Tibial artery (tissue), 4 donors: ENCODE measurements around the gene SLC7A14.

Experiments
- DNase-seq, 2 donors: peaks; one replicate each; pipeline ENCODE4 v3.0.0-alpha.2; 2019
- H3K27ac ChIP-seq, 2 donors: fragments of 200-600 bp; sonication (generic) in 1 of 2; 1 replicate in 1 of 2; 2 replicates in 1 of 2; pipeline ENCODE4 v1.5.1; 2018 to 2019; ENCODE audit warnings: mild to moderate bottlenecking in 1 of 2
- H3K27me3 ChIP-seq, 2 donors: fragments of 200-600 bp; sonication (generic) in 1 of 2; one replicate each; pipeline versions ENCODE4 v1.5.1 to v1.6.0; 2016 to 2019
- H3K36me3 ChIP-seq, 3 donors: fragments of 200-600 bp; sonication (generic) in 2 of 3; one replicate each; pipeline ENCODE4 v1.5.1; 2016 to 2019; ENCODE audit warnings: mild to moderate bottlenecking in 2 of 3
- H3K4me1 ChIP-seq, 4 donors: fragments of 200-600 bp; sonication (generic) in 2 of 4; 1 replicate in 3 of 4; 2 replicates in 1 of 4; pipeline ENCODE4 v1.5.1; 2016 to 2019
- H3K4me3 ChIP-seq, 2 donors: fragments of 200-600 bp; sonication (generic) in 1 of 2; 1 replicate in 1 of 2; 2 replicates in 1 of 2; pipeline ENCODE4 v1.5.1; 2018 to 2019; ENCODE audit warnings: mild to moderate bottlenecking in 2 of 2
- H3K9me3 ChIP-seq, 3 donors: fragments of 200-600 bp; sonication (generic) in 1 of 3; one replicate each; pipeline ENCODE4 v1.5.1; 2016 to 2019
- CTCF ChIP-seq, 2 experiments: fragments of 200-600 bp in 1 of 2; fragments of 450-650 bp in 1 of 2; IDR thresholded peaks; one replicate each; pipeline ENCODE4 v1.5.1; 2017 to 2019; ENCODE audit warnings: antibody characterized with exemption in 2 of 2, mild to moderate bottlenecking in 1 of 2, moderate library complexity in 1 of 2
- intact Hi-C: fragments of 100-400 bp; cut with DNase I; formaldehyde crosslinking; loops from one replicate; pipeline ENCODE4 v1.15.0; 2023; ENCODE audit warnings: low total_unique reads

SLC7A14 gene

DNA sequence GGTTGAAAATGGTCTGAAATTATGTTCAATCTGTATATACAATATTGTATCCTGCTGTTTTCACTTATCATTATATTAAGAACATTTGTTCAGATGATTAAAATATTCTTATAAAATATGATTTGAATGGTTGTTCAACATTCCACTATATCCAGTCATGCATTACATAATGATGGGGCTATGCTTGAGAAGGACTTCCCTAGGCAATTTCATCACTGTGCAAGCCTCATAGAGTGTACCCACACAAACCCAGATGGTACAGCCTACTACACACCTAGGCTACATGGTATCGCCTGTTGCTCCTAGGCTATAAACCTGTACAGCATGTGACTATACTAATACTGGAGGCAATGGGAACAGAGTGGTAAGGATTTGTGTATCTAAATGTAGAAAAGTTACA is 30.5 kb downstream of the SLC7A14 start:
- TF ChIP-seq CTCF (IDR thresholded peaks at IDR 0.05): no peak
- intact Hi-C loops: no loop called here

GRCh38 chr3:170553788-170554757 is 31.8 kb downstream of the SLC7A14 start:
- Histone ChIP-seq H3K4me1 (no peaks in the 10 kb centered on the region), H3K9me3 (no peaks in the 10 kb centered on the region), H3K4me3 (no peak overlapping the region), H3K27me3 (no peaks in the 10 kb centered on the region), H3K27ac (no peak overlapping the region), H3K36me3 (no peaks in the 10 kb centered on the region)
- no peak for TF ChIP-seq CTCF (IDR thresholded peaks at IDR 0.05)
- no peak for DNase-seq
- intact Hi-C loops: no loop called here

More for the DNA sequence above, 30.5 kb downstream of the SLC7A14 start:
- H3K4me3 ChIP-seq: no peak overlapping the region
- no peaks in the 10 kb centered on the region for H3K9me3 ChIP-seq
- H3K27me3 ChIP-seq: no peaks in the 10 kb centered on the region
- H3K36me3 ChIP-seq: no peaks in the 10 kb centered on the region
- no peak overlapping the region for H3K27ac ChIP-seq
- no peak for DNase-seq
- no peaks in the 10 kb centered on the region for H3K4me1 ChIP-seq

DNA sequence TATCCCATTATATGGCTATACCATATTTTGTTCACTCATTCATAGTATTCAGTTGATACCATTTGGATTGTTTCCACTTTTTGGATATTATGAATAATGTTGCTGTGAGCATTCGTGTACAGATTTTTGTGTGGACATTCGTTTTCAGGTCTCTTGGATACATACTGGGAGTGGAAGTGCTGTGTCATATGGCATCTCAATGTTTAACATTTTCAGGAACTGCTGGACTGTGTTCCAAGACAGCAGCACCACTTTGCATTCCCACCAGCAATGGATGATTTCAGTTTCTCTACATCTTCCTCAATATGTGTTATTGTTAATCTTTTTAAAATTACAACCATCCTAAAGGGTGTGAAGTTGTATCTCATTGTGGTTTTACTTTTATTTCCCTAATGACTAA is 34.6 kb downstream of the SLC7A14 start:
- no peak for DNase-seq
- Histone ChIP-seq H3K4me3 (no peak overlapping the region), H3K36me3 (no peaks in the 10 kb centered on the region), H3K27me3 (no peaks in the 10 kb centered on the region), H3K27ac (no peak overlapping the region), H3K4me1 (no peaks in the 10 kb centered on the region), H3K9me3 (no peaks in the 10 kb centered on the region)
- no peak for TF ChIP-seq CTCF (IDR thresholded peaks at IDR 0.05)
- intact Hi-C loops: no loop called here

DNA sequence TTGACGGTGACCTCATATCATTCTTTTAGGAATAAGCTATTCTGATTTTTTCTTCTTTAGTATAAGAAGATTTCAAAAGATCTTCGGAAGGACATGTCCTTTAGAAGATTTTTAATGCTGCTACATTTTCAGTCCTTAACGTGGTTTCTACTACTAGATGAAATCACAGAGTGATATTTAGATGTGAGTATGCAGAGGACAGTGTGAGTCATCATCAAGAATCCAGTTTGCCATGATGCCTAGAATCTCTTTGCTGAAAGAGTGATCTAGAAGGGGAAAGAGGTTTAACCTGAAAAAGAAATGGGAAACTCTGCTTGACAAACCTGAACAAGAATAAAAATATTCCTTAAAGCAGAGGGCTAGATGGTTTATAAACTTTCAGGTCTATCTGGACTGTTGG is 43.2 kb downstream of the SLC7A14 start:
- no peaks in the 10 kb centered on the region for H3K9me3 ChIP-seq
- DNase-seq: no peak
- H3K4me1 ChIP-seq: no peaks in the 10 kb centered on the region
- no peak overlapping the region for H3K4me3 ChIP-seq
- H3K36me3 ChIP-seq: no peaks in the 10 kb centered on the region
- H3K27me3 ChIP-seq: no peaks in the 10 kb centered on the region
- H3K27ac ChIP-seq: no peak overlapping the region
- intact Hi-C loops: no loop called here
- no peak for TF ChIP-seq CTCF (IDR thresholded peaks at IDR 0.05)

- Histone ChIP-seq H3K36me3 (no peaks in the 10 kb centered on the region), H3K27ac (no peak overlapping the region), H3K27me3 (no peaks in the 10 kb centered on the region), H3K4me1 (no peaks in the 10 kb centered on the region), H3K4me3 (no peak overlapping the region), H3K9me3 (no peaks in the 10 kb centered on the region)
- DNase-seq: no peak
- intact Hi-C loops: no loop called here
- no peak for TF ChIP-seq CTCF (IDR thresholded peaks at IDR 0.05)
Measured at GRCh38 chr3:170539897-170540296, 46.0 kb downstream of the SLC7A14 start.
